NT2/D1 (cell line): ENCODE results near the gene NSMF.

ENCODE experiments used
- SUZ12 ChIP-seq: IDR thresholded peaks from 2 replicates; pipeline ENCODE4 v1.6.1; 2011; ENCODE audit not compliant: insufficient read length, insufficient read depth; ENCODE audit errors: extremely low read depth
- YY1 ChIP-seq: IDR thresholded peaks from 2 replicates; pipeline ENCODE4 v1.6.1; 2011; ENCODE audit not compliant: insufficient read length, insufficient read depth
- ZNF274 ChIP-seq: IDR thresholded peaks from 2 replicates; pipeline ENCODE4 v1.6.1; 2011; ENCODE audit warnings: mild to moderate bottlenecking, low read depth, low read length

GRCh38 chr9:137491735-137492432, 32.8 kb upstream of the NSMF start:
- TF ChIP-seq ZNF274 (no peak), YY1 (no peak), SUZ12 (no peak)
